ES-I3 (cell line): ENCODE measurements around the gene KRTAP29-1.

Source experiments
- H3K36me3 ChIP-seq: 2 replicates; pipeline ENCODE4 v1.6.1; 2013; ENCODE audit warnings: mild to moderate bottlenecking, low read length, control low read depth, moderate library complexity; ENCODE audit not compliant: insufficient read depth
- H3K4me1 ChIP-seq: 2 replicates; pipeline ENCODE4 v1.6.1; 2013; ENCODE audit warnings: mild to moderate bottlenecking, control low read depth, low read length; ENCODE audit not compliant: insufficient read depth
- H3K9ac ChIP-seq: 2 replicates; pipeline ENCODE4 v1.6.1; 2013; ENCODE audit warnings: low read depth, mild to moderate bottlenecking, low read length, moderate library complexity
- H3K9me3 ChIP-seq: 2 replicates; pipeline ENCODE4 v1.6.1; 2013; ENCODE audit warnings: mild to moderate bottlenecking, low read length, moderate library complexity; ENCODE audit not compliant: control insufficient read depth, insufficient read depth

Gene KRTAP29-1

GRCh38 chr17:41322903-41323895 is 20.5 kb upstream of the KRTAP29-1 start:
- H3K9ac ChIP-seq: no peak overlapping the region
- H3K9me3 ChIP-seq: no peaks in the 10 kb centered on the region
- H3K36me3 ChIP-seq: no peaks in the 10 kb centered on the region
- no peaks in the 10 kb centered on the region for H3K4me1 ChIP-seq

GRCh38 chr17:41322094-41322902 is 19.6 kb upstream of the KRTAP29-1 start:
- Histone ChIP-seq H3K9ac (no peak overlapping the region), H3K36me3 (no peaks in the 10 kb centered on the region), H3K4me1 (no peaks in the 10 kb centered on the region), H3K9me3 (no peaks in the 10 kb centered on the region)

- Histone ChIP-seq H3K36me3 (no peaks in the 10 kb centered on the region), H3K9me3 (no peaks in the 10 kb centered on the region), H3K9ac (no peak overlapping the region), H3K4me1 (no peaks in the 10 kb centered on the region)
Measured at GRCh38 chr17:41318231-41318630, 15.6 kb upstream of the KRTAP29-1 start.

GRCh38 chr17:41315814-41316445 is 13.3 kb upstream of the KRTAP29-1 start:
- H3K9ac ChIP-seq: no peak overlapping the region
- H3K9me3 ChIP-seq: no peaks in the 10 kb centered on the region
- no peaks in the 10 kb centered on the region for H3K36me3 ChIP-seq
- no peaks in the 10 kb centered on the region for H3K4me1 ChIP-seq

GRCh38 chr17:41315204-41315794 is 12.6 kb upstream of the KRTAP29-1 start, which contains the start of gene KRTAP17-1:
Gene KRTAP17-1, minus strand, starts transcription at chr17:41315710. Its CDS starts 60 bp downstream, at chr17:41315650.
- no peak within 1 kb of the TSS for H3K9ac ChIP-seq
- no peaks in the 10 kb centered on the region for H3K36me3 ChIP-seq
- no peaks in the 10 kb centered on the region for H3K4me1 ChIP-seq
- no peaks in the 10 kb centered on the region for H3K9me3 ChIP-seq

- Histone ChIP-seq H3K9ac (no peak overlapping the region), H3K4me1 (no peaks in the 10 kb centered on the region), H3K36me3 (no peaks in the 10 kb centered on the region), H3K9me3 (no peaks in the 10 kb centered on the region)
Measured at GRCh38 chr17:41311111-41311510, 8.5 kb upstream of the KRTAP29-1 start.

GRCh38 chr17:41308918-41309359 is 6.3 kb upstream of the KRTAP29-1 start, which contains the start of gene KRTAP16-1:
Gene KRTAP16-1, minus strand, starts transcription at chr17:41309309. Its CDS starts 56 bp downstream, at chr17:41309253.
- no peaks in the 10 kb centered on the region for H3K9me3 ChIP-seq
- no peak within 1 kb of the TSS for H3K9ac ChIP-seq
- no peaks in the 10 kb centered on the region for H3K36me3 ChIP-seq
- no peaks in the 10 kb centered on the region for H3K4me1 ChIP-seq

GRCh38 chr17:41308251-41308917 is 5.7 kb upstream of the KRTAP29-1 start:
- Histone ChIP-seq H3K9ac (no peak overlapping the region), H3K36me3 (no peaks in the 10 kb centered on the region), H3K4me1 (no peaks in the 10 kb centered on the region), H3K9me3 (no peaks in the 10 kb centered on the region)

GRCh38 chr17:41307647-41308046 is 5.0 kb upstream of the KRTAP29-1 start:
- no peaks in the 10 kb centered on the region for H3K9me3 ChIP-seq
- H3K36me3 ChIP-seq: no peaks in the 10 kb centered on the region
- H3K9ac ChIP-seq: no peak overlapping the region
- no peaks in the 10 kb centered on the region for H3K4me1 ChIP-seq

GRCh38 chr17:41304091-41304490 is 1.4 kb upstream of the KRTAP29-1 start:
- no peaks in the 10 kb centered on the region for H3K9me3 ChIP-seq
- H3K36me3 ChIP-seq: no peaks in the 10 kb centered on the region
- H3K4me1 ChIP-seq: no peaks in the 10 kb centered on the region
- H3K9ac ChIP-seq: no peak overlapping the region

- Histone ChIP-seq H3K9ac (no peak overlapping the region), H3K4me1 (no peaks in the 10 kb centered on the region), H3K36me3 (no peaks in the 10 kb centered on the region), H3K9me3 (no peaks in the 10 kb centered on the region)
Measured at GRCh38 chr17:41302981-41303380, 330 bp upstream of the KRTAP29-1 start.

GRCh38 chr17:41301204-41301790 is 1.4 kb downstream of the KRTAP29-1 start:
- H3K4me1 ChIP-seq: no peaks in the 10 kb centered on the region
- H3K36me3 ChIP-seq: no peaks in the 10 kb centered on the region
- H3K9me3 ChIP-seq: no peaks in the 10 kb centered on the region
- H3K9ac ChIP-seq: no peak overlapping the region

- Histone ChIP-seq H3K36me3 (no peaks in the 10 kb centered on the region), H3K4me1 (no peaks in the 10 kb centered on the region), H3K9ac (no peak overlapping the region), H3K9me3 (peaks cover 4% of the 10 kb centered on the region; the same call in 1 of the 2 replicates)
Measured at GRCh38 chr17:41298458-41299135, 4.1 kb downstream of the KRTAP29-1 start.
